OCI-LY1 (cell line): ENCODE data around the gene NODAL.
A peak's percentile ranks its signal among the peaks of the same experiment; 100 is the strongest.

Source experiments
- H2AFZ ChIP-seq: fragments of 200-600 bp; sonication (generic), shearing (Covaris generic); 2 replicates; pipeline ENCODE4 v1.6.0; 2014; ENCODE audit warnings: antibody characterized with exemption, mild to moderate bottlenecking, low read length
- H3F3A ChIP-seq: fragments of 200-600 bp; sonication (generic), shearing (Covaris generic); 2 replicates; pipeline ENCODE4 v1.6.0; 2014; ENCODE audit warnings: mild to moderate bottlenecking, antibody characterized with exemption, low read length, moderate library complexity; ENCODE audit not compliant: insufficient read depth
- H3K27ac ChIP-seq: fragments of 200-600 bp; sonication (generic); 2 replicates; pipeline ENCODE4 v1.5.1; 2014; ENCODE audit warnings: low read length, mixed run types, mild to moderate bottlenecking, low read depth; ENCODE audit not compliant: poor library complexity, severe bottlenecking
- H3K27me3 ChIP-seq: fragments of 200-600 bp; sonication (generic); 2 replicates; pipeline ENCODE4 v1.6.0; 2014; ENCODE audit warnings: antibody characterized with exemption, mild to moderate bottlenecking, low read length, moderate library complexity; ENCODE audit not compliant: insufficient read depth
- H3K36me3 ChIP-seq: fragments of 200-600 bp; sonication (generic); 2 replicates; pipeline ENCODE4 v1.6.1; 2014; ENCODE audit warnings: mild to moderate bottlenecking, antibody characterized with exemption, low read length, moderate library complexity, mixed read lengths; ENCODE audit not compliant: insufficient read depth
- H3K4me1 ChIP-seq: fragments of 200-600 bp; sonication (generic); 2 replicates; pipeline ENCODE4 v1.5.1; 2014; ENCODE audit warnings: mild to moderate bottlenecking, low read length, moderate library complexity; ENCODE audit not compliant: insufficient read depth, severe bottlenecking
- H3K4me2 ChIP-seq: fragments of 200-600 bp; sonication (generic), shearing (Covaris generic); 2 replicates; pipeline ENCODE4 v1.6.1; 2014; ENCODE audit warnings: low read length
- H3K4me3 ChIP-seq: fragments of 200-600 bp; sonication (generic); 2 replicates; pipeline ENCODE4 v1.5.1; 2014; ENCODE audit warnings: low read length, low read depth, mild to moderate bottlenecking, mixed read lengths; ENCODE audit not compliant: poor library complexity, severe bottlenecking
- H3K79me2 ChIP-seq: fragments of 200-600 bp; shearing (Covaris generic); 2 replicates; pipeline ENCODE4 v1.6.1; 2016; ENCODE audit warnings: mixed run types, low read length, mixed read lengths; ENCODE audit not compliant: insufficient read depth
- H3K9ac ChIP-seq: fragments of 200-600 bp; sonication (generic), shearing (Covaris generic); 2 replicates; pipeline ENCODE4 v1.6.1; 2014; ENCODE audit warnings: mild to moderate bottlenecking, low read length, mixed read lengths
- H3K9me2 ChIP-seq: fragments of 200-600 bp; sonication (generic), shearing (Covaris generic); 2 replicates; pipeline ENCODE4 v1.6.1; 2014; ENCODE audit warnings: low read depth, mild to moderate bottlenecking, low read length, mixed read lengths
- H3K9me3 ChIP-seq: fragments of 200-600 bp; shearing (Covaris generic); 2 replicates; pipeline ENCODE4 v1.6.1; 2014; ENCODE audit warnings: low read length, mixed read lengths
- H4K20me1 ChIP-seq: fragments of 200-600 bp; sonication (generic), shearing (Covaris generic); 2 replicates; pipeline ENCODE4 v1.6.0; 2016; ENCODE audit warnings: mild to moderate bottlenecking, low read length; ENCODE audit not compliant: insufficient read depth
- CTCF ChIP-seq: fragments of 200-600 bp; sonication (generic), shearing (Covaris generic); IDR thresholded peaks from 2 replicates; pipeline ENCODE4 v1.5.1; 2017; ENCODE audit warnings: mild to moderate bottlenecking, antibody characterized with exemption, low read length, moderate library complexity, mixed read lengths
- EZH2 ChIP-seq: fragments of 200-600 bp; sonication (generic), shearing (Covaris generic); IDR thresholded peaks from 2 replicates; pipeline ENCODE4 v1.8.0; 2017; ENCODE audit warnings: borderline replicate concordance, mixed run types, mild to moderate bottlenecking, antibody characterized with exemption, low read length, moderate library complexity, mixed read lengths

NODAL gene

DNA sequence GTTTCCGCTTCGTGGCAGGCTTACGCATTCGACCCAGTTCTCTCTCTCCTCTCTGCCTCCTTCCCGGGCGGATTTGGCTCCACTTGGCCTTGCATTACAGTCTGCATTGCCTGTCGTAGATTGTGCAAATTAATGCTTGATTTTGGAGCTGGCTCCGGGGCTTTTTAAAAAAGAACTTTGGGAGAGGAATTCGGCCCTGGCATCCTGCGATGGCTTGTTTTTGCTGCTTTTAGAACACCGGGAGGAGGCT lies 36.8 kb downstream of the NODAL start:
- no peaks in the 10 kb centered on the region for H3K9me3 ChIP-seq
- H3F3A ChIP-seq, result no peaks in the 10 kb centered on the region
- H2AFZ ChIP-seq, result no peak overlapping the region
- H3K27ac ChIP-seq, result peak overlapping the region; percentile 0
- H3K4me3 ChIP-seq, result peak overlapping the region; percentile 75
- peaks cover 27% of the 10 kb centered on the region for H3K4me1 ChIP-seq
- no peaks in the 10 kb centered on the region for H4K20me1 ChIP-seq
- peaks cover 40% of the 10 kb centered on the region for H3K79me2 ChIP-seq
- no peaks in the 10 kb centered on the region for H3K27me3 ChIP-seq
- peaks cover 12% of the 10 kb centered on the region for H3K36me3 ChIP-seq
- peak overlapping the region; percentile 78 for H3K9ac ChIP-seq
- H3K4me2 ChIP-seq, result peak overlapping the region; percentile 95
- TF ChIP-seq EZH2 (no peak), CTCF (no peak)
- no peaks in the 10 kb centered on the region for H3K9me2 ChIP-seq

GRCh38 chr10:70404036-70404786 lies 37.3 kb downstream of the NODAL start, which contains the start of gene EIF4EBP2:
EIF4EBP2 (plus strand) TSS chr10:70404145; CDS start chr10:70404402, 257 bp downstream.
- Histone ChIP-seq H2AFZ (peak within 1 kb of the TSS; percentile 94), H3K27me3 (no peaks in the 10 kb centered on the region), H3K4me3 (peak within 1 kb of the TSS; percentile 75), H3K9me3 (no peaks in the 10 kb centered on the region), H3F3A (no peaks in the 10 kb centered on the region), H3K9ac (peak within 1 kb of the TSS; percentile 78), H4K20me1 (no peaks in the 10 kb centered on the region), H3K79me2 (peaks cover 35% of the 10 kb centered on the region), H3K9me2 (no peaks in the 10 kb centered on the region), H3K4me1 (peaks cover 27% of the 10 kb centered on the region), H3K27ac (peak within 1 kb of the TSS; percentile 0), H3K4me2 (peak within 1 kb of the TSS; percentile 95), H3K36me3 (peaks cover 12% of the 10 kb centered on the region)
- TF ChIP-seq EZH2 (no peak), CTCF (no peak)

- H3K4me1 ChIP-seq, result peaks cover 27% of the 10 kb centered on the region
- H3K36me3 ChIP-seq, result peaks cover 8% of the 10 kb centered on the region
- H3K4me2 ChIP-seq, result peak overlapping the region; percentile 95
- H4K20me1 ChIP-seq, result no peaks in the 10 kb centered on the region
- H3K4me3 ChIP-seq, result peak overlapping the region; percentile 75
- H3K9ac ChIP-seq, result peak overlapping the region; percentile 78; the same call in 1 of the 2 replicates
- TF ChIP-seq EZH2 (no peak), CTCF (no peak)
- no peaks in the 10 kb centered on the region for H3K9me2 ChIP-seq
- peaks cover 30% of the 10 kb centered on the region for H3K79me2 ChIP-seq
- H2AFZ ChIP-seq, result peak overlapping the region; percentile 94
- H3K9me3 ChIP-seq, result no peaks in the 10 kb centered on the region
- H3F3A ChIP-seq, result no peaks in the 10 kb centered on the region
- H3K27me3 ChIP-seq, result no peaks in the 10 kb centered on the region
- no peak overlapping the region for H3K27ac ChIP-seq
Observed at GRCh38 chr10:70403483-70404035, 37.9 kb downstream of the NODAL start.
